A549 (cell line): ENCODE data around the gene RBKS. TPM values are rescaled to one million over a fixed set of nuclear protein-coding genes. Genes with fewer than 3 reads are reported as not detected.

Experiments used
- ATAC-seq, 2 experiments: fragments of 200-7000 bp in 1 of 2; fragments of >200 bp in 1 of 2; cut with Nextera tagmentation in 1 of 2; cut with Tn5 transposase in 1 of 2; 3 replicates each; pipeline versions ENCODE4 v1.8.0 to v1.9.1; 2018 to 2020; ENCODE audit warnings: mild to moderate bottlenecking in 1 of 2, moderate library complexity in 1 of 2
- CTCF ChIA-PET: fragments of 300-600 bp; sonication (Branson Sonifier 250); formaldehyde crosslinking; extraction: SDS; loops from one replicate; lab custom pipeline; 2021; ENCODE audit warnings: antibody characterized with exemption, inconsistent platforms; lab: Yijun Ruan, JAX
- POLR2A ChIA-PET: fragments of 350-600 bp; formaldehyde crosslinking; extraction: SDS; loops from one replicate; lab custom pipeline; 2021; ENCODE audit warnings: antibody characterized with exemption, inconsistent platforms; lab: Yijun Ruan, JAX
- DNase-seq, 2 experiments: peaks; one replicate each; pipeline versions ENCODE4 v3.0.0 to v3.0.0-alpha.2; 2011 to 2016; ENCODE audit warnings: low read depth in 1 of 2, low spot score in 1 of 2
- FAIRE-seq: peaks from 2 replicates; lab custom pipeline; 2011; peaks lifted over from hg19 to GRCh38; lab: Jason Lieb, UNC
- H3K27ac ChIP-seq, 2 experiments: fragments of >200 bp; sonication (Bioruptor Twin); formaldehyde crosslinking; 3 replicates each; pipeline ENCODE4 v1.5.1; 2016 to 2017
- H3K4me1 ChIP-seq: fragments of >200 bp; sonication (Bioruptor Twin); formaldehyde crosslinking; 3 replicates; pipeline ENCODE4 v1.6.1; 2016
- H3K4me2 ChIP-seq: fragments of >200 bp; sonication (Bioruptor Twin); formaldehyde crosslinking; 3 replicates; pipeline ENCODE4 v1.6.1; 2016
- H3K4me3 ChIP-seq: fragments of >200 bp; sonication (Bioruptor Twin); formaldehyde crosslinking; 3 replicates; pipeline ENCODE4 v1.5.1; 2016
- H3K9me3 ChIP-seq: fragments of >200 bp; sonication (Bioruptor Twin); formaldehyde crosslinking; 3 replicates; pipeline ENCODE4 v1.6.1; 2016
- CBX2 ChIP-seq: fragments of 200-600 bp; sonication (generic); IDR thresholded peaks from 2 replicates; pipeline ENCODE4 v1.6.1; 2016; ENCODE audit warnings: low read depth, mild to moderate bottlenecking, borderline replicate concordance
- CEBPB ChIP-seq, 2 experiments: fragments of >200 bp in 1 of 2; sonication (Bioruptor Twin) in 1 of 2; formaldehyde crosslinking in 1 of 2; IDR thresholded peaks; 2 replicates each; pipeline ENCODE4 v1.6.1; 2012 to 2016
- CHD2 ChIP-seq: fragments of 150-350 bp; IDR thresholded peaks from 2 replicates; pipeline ENCODE4 v1.6.1; 2014; ENCODE audit warnings: low read length; ENCODE audit not compliant: partially characterized antibody
- CHD4 ChIP-seq: fragments of 200-600 bp; sonication (generic); IDR thresholded peaks from 2 replicates; pipeline ENCODE4 v1.6.1; 2016; ENCODE audit warnings: antibody characterized with exemption, mild to moderate bottlenecking, borderline replicate concordance
- EHF ChIP-seq: fragments of 250-450 bp; sonication (Bioruptor Pico); IDR thresholded peaks from 2 replicates; pipeline ENCODE4 v1.5.0; 2020; ENCODE audit warnings: mild to moderate bottlenecking
- EHMT2 ChIP-seq: fragments of 200-600 bp; sonication (generic); IDR thresholded peaks from 2 replicates; pipeline ENCODE4 v1.6.1; 2016; ENCODE audit warnings: antibody characterized with exemption, low read depth, mild to moderate bottlenecking, moderate library complexity
- FOSL2 ChIP-seq, 2 experiments: fragments of 450-650 bp in 1 of 2; fragments of >200 bp in 1 of 2; sonication (Bioruptor Twin) in 1 of 2; formaldehyde crosslinking; IDR thresholded peaks; 2 replicates each; pipeline versions ENCODE4 v1.5.0 to v1.6.1; 2016 to 2020; ENCODE audit warnings: mild to moderate bottlenecking in 1 of 2, moderate library complexity in 1 of 2
- HDAC2 ChIP-seq: fragments of 200-600 bp; sonication (generic); IDR thresholded peaks from 2 replicates; pipeline ENCODE4 v1.6.1; 2016
- HEYL ChIP-seq: fragments of 250-450 bp; sonication (Bioruptor Pico); IDR thresholded peaks from 2 replicates; pipeline ENCODE4 v1.8.0; 2021; ENCODE audit warnings: mild to moderate bottlenecking, moderate library complexity
- HOXB13 ChIP-seq: fragments of 250-450 bp; sonication (Bioruptor Pico); IDR thresholded peaks from 2 replicates; pipeline ENCODE4 v1.5.0; 2020; ENCODE audit warnings: low read depth, mild to moderate bottlenecking, moderate library complexity
- HOXB5 ChIP-seq: fragments of 250-450 bp; sonication (Bioruptor Pico); IDR thresholded peaks from 2 replicates; pipeline ENCODE4 v1.5.0; 2020; ENCODE audit warnings: mild to moderate bottlenecking, moderate library complexity
- MAZ ChIP-seq: fragments of 150-350 bp; IDR thresholded peaks from 2 replicates; pipeline ENCODE4 v1.6.1; 2014; ENCODE audit warnings: antibody characterized with exemption, low read depth, low read length, borderline replicate concordance
- MYC ChIP-seq: IDR thresholded peaks from 2 replicates; pipeline ENCODE4 v1.6.1; 2012; ENCODE audit warnings: mild to moderate bottlenecking, inconsistent platforms, low read length, improper control_type of control experiment, borderline replicate concordance
- NR3C1 ChIP-seq: fragments of >200 bp; sonication (Bioruptor Twin); formaldehyde crosslinking; IDR thresholded peaks from 3 replicates; pipeline ENCODE4 v1.6.1; 2017
- POLR2A ChIP-seq: IDR thresholded peaks from 2 replicates; pipeline ENCODE4 v1.6.1; 2012; ENCODE audit warnings: mild to moderate bottlenecking, low read length
- POLR2AphosphoS2 ChIP-seq: conservative IDR thresholded peaks from 2 replicates; pipeline ENCODE4 v1.6.1; 2012; ENCODE audit warnings: low read length, improper control_type of control experiment, inconsistent platforms
- RAD21 ChIP-seq, 2 experiments: fragments of >200 bp in 1 of 2; sonication (Bioruptor Twin) in 1 of 2; formaldehyde crosslinking in 1 of 2; IDR thresholded peaks in 1 of 2; conservative IDR thresholded peaks in 1 of 2; 2 replicates in 1 of 2; 3 replicates in 1 of 2; pipeline ENCODE4 v1.6.1; 2012 to 2018; ENCODE audit warnings: inconsistent platforms in 1 of 2
- RARB ChIP-seq: fragments of 250-450 bp; sonication (Bioruptor Pico); IDR thresholded peaks from 2 replicates; pipeline ENCODE4 v1.8.0; 2021; ENCODE audit warnings: mild to moderate bottlenecking, moderate library complexity
- REST ChIP-seq: fragments of 200-600 bp; sonication (generic); IDR thresholded peaks from 2 replicates; pipeline ENCODE4 v1.6.1; 2016; ENCODE audit warnings: antibody characterized with exemption, mild to moderate bottlenecking, moderate library complexity
- SREBF2 ChIP-seq: fragments of 450-650 bp; IDR thresholded peaks from 2 replicates; pipeline ENCODE4 v1.6.1; 2014; ENCODE audit warnings: mild to moderate bottlenecking, moderate library complexity
- TFCP2L1 ChIP-seq: fragments of 250-450 bp; sonication (Bioruptor Pico); IDR thresholded peaks from 2 replicates; pipeline ENCODE4 v1.5.0; 2021; ENCODE audit warnings: mild to moderate bottlenecking
- ZC3H11A ChIP-seq: fragments of 450-650 bp; IDR thresholded peaks from 2 replicates; pipeline ENCODE4 v1.6.1; 2014; ENCODE audit warnings: antibody characterized with exemption, mild to moderate bottlenecking
- WGBS: methylation state at CpG from one replicate; pipeline ENCODE4 v1.1.6; 2017; ENCODE audit errors: missing lambda C conversion rate; 5-methylcytosine and 5-hydroxymethylcytosine counted together
- polyA plus RNA-seq, 4 experiments: library from polyadenylated mRNA; depleted of rRNA in 3 of 4; stranded (reverse); fragments of >200 nt; fragmentation: RNase III in 1 of 4; extraction: RNeasy Plus Mini Kit Qiagen cat#74134 plus additional on column Dnase treatment in 1 of 4; gene quantifications; 2 replicates in 3 of 4; 3 replicates in 1 of 4; pipeline ENCODE4 v1.2.3, GENCODE V29; 2011 to 2017
- TF ChIP-seq, protein P1 (sequence below): fragments of 250-450 bp; sonication (Bioruptor Pico); IDR thresholded peaks from 2 replicates; pipeline ENCODE4 v1.5.0; 2021; ENCODE audit warnings: mild to moderate bottlenecking, moderate library complexity, borderline replicate concordance
- TF ChIP-seq, protein P2 (sequence below): IDR thresholded peaks from 2 replicates; pipeline ENCODE4 v1.6.1; 2012

Gene RBKS
- polyA plus RNA-seq, 2 of the 4 experiments (the other 2 are of a cell fraction) = 7.6 to 8.5 TPM

DNA sequence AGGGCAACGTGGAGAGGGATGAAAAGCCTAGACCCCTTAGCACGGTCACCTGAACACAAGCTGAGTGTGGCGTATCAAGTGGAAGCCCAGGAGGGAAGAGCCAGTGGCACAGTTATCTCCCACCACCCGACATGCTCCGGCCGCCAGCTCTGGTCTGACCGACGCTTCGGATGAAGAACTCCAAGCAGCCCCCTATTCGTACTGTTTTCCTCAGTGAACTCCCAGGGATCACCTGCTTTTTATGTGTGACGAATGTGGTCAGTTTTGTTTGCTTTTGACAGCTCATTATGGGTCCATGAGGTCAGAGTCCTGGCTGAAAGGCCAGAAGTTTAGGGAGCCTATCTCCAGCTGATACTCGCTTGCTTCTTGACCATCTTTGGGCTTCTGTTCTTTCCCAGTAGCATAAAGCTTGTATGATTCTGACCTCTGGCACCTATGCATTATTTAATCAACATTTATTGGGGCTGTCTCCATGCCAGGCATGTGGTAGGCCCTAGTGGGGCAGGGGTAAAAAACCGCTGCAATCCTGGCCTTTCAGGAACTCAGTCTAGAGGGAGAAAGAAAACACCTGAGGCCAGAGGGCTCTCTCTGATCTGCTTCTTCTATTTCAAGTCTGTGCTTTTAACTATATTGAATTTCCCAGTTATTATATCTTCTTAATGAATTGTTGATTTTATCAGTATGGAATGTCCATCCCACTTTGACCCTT lies 151.7 kb downstream of the RBKS start:
- peak overlapping the region; percentile 50 to 60; a peak in 5 of 6 replicates for H3K27ac ChIP-seq
- peak overlapping the region; percentile 13; the same call in 2 of the 3 replicates for H3K4me2 ChIP-seq
- POLR2A ChIA-PET = no interaction called here
- ATAC-seq (no peak; a peak in 1 of 6 replicates), FAIRE-seq (no peak), DNase-seq (no peak)
- CTCF ChIA-PET = interaction anchor here (1.0 to 3.1 kb wide), 3 partner anchors 15 to 35 kb away, joined by 3 to 32 read pairs (median 3); no protein-coding TSS in a partner anchor
- no peak for TF ChIP-seq CBX2
- TF ChIP-seq, protein P1, sequence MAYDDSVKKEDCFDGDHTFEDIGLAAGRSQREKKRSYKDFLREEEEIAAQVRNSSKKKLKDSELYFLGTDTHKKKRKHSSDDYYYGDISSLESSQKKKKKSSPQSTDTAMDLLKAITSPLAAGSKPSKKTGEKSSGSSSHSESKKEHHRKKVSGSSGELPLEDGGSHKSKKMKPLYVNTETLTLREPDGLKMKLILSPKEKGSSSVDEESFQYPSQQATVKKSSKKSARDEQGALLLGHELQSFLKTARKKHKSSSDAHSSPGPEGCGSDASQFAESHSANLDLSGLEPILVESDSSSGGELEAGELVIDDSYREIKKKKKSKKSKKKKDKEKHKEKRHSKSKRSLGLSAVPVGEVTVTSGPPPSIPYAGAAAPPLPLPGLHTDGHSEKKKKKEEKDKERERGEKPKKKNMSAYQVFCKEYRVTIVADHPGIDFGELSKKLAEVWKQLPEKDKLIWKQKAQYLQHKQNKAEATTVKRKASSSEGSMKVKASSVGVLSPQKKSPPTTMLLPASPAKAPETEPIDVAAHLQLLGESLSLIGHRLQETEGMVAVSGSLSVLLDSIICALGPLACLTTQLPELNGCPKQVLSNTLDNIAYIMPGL (CRISPR knock-in tag) = no peak
- TF ChIP-seq NR3C1 = no peak
- no peak for TF ChIP-seq CHD4
- no peak for TF ChIP-seq TFCP2L1 (CRISPR knock-in tag)
- no peak for TF ChIP-seq CEBPB (IDR thresholded peaks at IDR 0.05)
- TF ChIP-seq HOXB13 = no peak
- no peak for TF ChIP-seq REST
- TF ChIP-seq CHD2 = no peak
- TF ChIP-seq RARB (CRISPR knock-in tag) = no peak
- no peak for TF ChIP-seq HOXB5 (CRISPR knock-in tag)
- no peak for TF ChIP-seq EHF (CRISPR knock-in tag)
- TF ChIP-seq ZC3H11A = no peak
- no peak for TF ChIP-seq HDAC2
- TF ChIP-seq POLR2A = no peak
- no peak for TF ChIP-seq MYC
- no peak for TF ChIP-seq SREBF2
- TF ChIP-seq HEYL (CRISPR knock-in tag) = no peak
- TF ChIP-seq, protein P2, sequence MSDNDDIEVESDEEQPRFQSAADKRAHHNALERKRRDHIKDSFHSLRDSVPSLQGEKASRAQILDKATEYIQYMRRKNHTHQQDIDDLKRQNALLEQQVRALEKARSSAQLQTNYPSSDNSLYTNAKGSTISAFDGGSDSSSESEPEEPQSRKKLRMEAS = no peak
- no peak for TF ChIP-seq MAZ
- H3K4me3 ChIP-seq = no peak overlapping the region
- peaks cover 17% of the 10 kb centered on the region for H3K4me1 ChIP-seq
- WGBS = 86% methylated on average over 13 of the region's 13 CpGs
- peaks cover 15% of the 10 kb centered on the region; the same call in 2 of the 3 replicates for H3K9me3 ChIP-seq

- 56% methylated on average over 7 of the region's 7 CpGs for WGBS
- no peak for FAIRE-seq
- no peak for TF ChIP-seq MYC
- no peak for TF ChIP-seq RAD21 (conservative IDR thresholded peaks at IDR 0.05 in 1 of 2, IDR thresholded peaks at IDR 0.05 in 1 of 2)
- TF ChIP-seq EHMT2 = no peak
- no peak for TF ChIP-seq POLR2AphosphoS2
- no peak for TF ChIP-seq CBX2
- peak; percentile 85 to 90 for TF ChIP-seq CEBPB (IDR thresholded peaks at IDR 0.05)
- TF ChIP-seq FOSL2 (IDR thresholded peaks at IDR 0.05) = no peak
- peak; percentile 56 for TF ChIP-seq FOSL2 (CRISPR knock-in tag; IDR thresholded peaks at IDR 0.05)
- peak overlapping the region; percentile 56 to 60; a peak in 5 of 6 replicates for H3K27ac ChIP-seq
- H3K4me1 ChIP-seq = peaks cover 17% of the 10 kb centered on the region
- ChIA-PET POLR2A (no interaction called here), CTCF (interaction anchor here (1.0 to 3.1 kb wide), 5 partner anchors 9 to 54 kb away, joined by 3 to 32 read pairs (median 3); no protein-coding TSS in a partner anchor)
- ATAC-seq = peak; percentile 68 to 75
- no peak overlapping the region for H3K4me3 ChIP-seq
- H3K4me2 ChIP-seq = peak overlapping the region; percentile 13
- peak in 1 of 2 experiments; percentile 62 for DNase-seq
- H3K9me3 ChIP-seq = peaks cover 15% of the 10 kb centered on the region; the same call in 2 of the 3 replicates
Observed at GRCh38 chr2:27737676-27738348, 152.4 kb downstream of the RBKS start.
